Embryonic facial prominence (tissue), 1 donor: Measurements from ENCODE around the gene MARCHF4.
"Not testable (repeated sequence)": the region's sequence is repeated elsewhere in the genome, so short reads cannot be mapped to it uniquely, and the experiment has no call there.

Experiments
- DNase-seq: peaks from one replicate; pipeline ENCODE4 v3.0.0-alpha.2; 2016; ENCODE audit errors: extremely low spot score

MARCHF4 gene

DNA sequence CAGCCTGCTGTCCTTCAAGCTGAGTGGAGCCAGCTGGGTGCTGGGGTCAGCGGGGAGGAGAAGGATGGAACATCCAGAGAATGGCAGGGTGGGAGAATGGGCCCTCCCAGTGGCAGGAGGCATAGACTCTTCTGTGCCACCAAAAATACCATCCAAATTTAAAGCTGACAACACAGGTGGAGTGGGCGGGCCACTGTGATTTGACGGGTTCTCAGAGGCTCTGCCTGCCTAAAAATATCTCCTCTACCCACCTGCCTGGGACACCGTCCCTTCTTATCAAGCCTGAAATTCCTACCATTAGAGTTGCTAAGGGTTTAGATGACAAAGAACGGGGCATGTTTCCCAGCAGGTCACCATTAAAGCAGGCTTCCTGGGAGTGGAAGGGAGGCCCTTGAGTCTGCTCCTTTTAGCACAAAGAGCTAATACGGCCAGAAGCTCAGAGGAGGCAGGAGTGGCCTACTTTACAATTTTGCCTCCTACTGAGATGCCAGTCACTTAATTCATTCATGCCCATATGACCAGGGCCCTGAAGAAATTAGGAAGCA, 19.8 kb upstream of the MARCHF4 start:
- no peak for DNase-seq

DNA sequence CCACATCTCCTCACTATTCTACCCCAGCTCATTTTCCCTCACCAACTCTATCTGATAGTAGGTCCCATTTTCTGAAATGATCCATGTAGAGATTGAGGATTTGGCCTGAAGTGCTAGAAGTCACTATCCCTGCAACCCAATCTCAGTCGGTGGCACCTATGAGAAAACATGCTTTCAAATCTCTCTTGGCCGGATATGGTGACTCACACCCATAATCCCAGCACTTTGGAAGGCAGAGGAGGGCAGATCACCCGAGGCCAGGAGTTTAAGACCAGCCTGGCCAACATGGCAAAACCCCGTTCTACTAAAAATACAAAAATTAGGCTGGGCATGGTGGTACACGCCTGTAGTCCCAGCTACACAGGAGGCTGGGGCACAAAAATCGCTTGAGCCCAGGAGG, 19.1 kb upstream of the MARCHF4 start:
- DNase-seq, result no peak

DNA sequence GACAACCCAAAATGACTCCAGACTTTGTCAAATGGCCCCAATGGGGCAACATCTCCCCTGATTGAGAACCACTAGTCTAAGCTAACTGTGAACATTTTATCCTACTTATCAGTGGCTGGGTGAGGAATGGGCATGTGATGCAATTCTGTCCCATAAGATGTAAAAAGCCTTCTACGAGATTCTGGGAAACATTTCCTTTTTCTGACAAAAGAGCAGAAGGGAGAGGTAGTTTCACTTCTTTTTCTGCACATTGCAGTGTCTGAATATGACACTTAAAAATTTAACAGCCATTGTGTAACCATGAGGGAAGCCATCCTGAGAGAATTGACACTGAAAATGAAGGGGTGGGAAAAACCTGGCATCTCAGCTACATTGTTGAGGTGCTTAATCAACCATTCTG, 17.3 kb upstream of the MARCHF4 start:
- no peak for DNase-seq

DNA sequence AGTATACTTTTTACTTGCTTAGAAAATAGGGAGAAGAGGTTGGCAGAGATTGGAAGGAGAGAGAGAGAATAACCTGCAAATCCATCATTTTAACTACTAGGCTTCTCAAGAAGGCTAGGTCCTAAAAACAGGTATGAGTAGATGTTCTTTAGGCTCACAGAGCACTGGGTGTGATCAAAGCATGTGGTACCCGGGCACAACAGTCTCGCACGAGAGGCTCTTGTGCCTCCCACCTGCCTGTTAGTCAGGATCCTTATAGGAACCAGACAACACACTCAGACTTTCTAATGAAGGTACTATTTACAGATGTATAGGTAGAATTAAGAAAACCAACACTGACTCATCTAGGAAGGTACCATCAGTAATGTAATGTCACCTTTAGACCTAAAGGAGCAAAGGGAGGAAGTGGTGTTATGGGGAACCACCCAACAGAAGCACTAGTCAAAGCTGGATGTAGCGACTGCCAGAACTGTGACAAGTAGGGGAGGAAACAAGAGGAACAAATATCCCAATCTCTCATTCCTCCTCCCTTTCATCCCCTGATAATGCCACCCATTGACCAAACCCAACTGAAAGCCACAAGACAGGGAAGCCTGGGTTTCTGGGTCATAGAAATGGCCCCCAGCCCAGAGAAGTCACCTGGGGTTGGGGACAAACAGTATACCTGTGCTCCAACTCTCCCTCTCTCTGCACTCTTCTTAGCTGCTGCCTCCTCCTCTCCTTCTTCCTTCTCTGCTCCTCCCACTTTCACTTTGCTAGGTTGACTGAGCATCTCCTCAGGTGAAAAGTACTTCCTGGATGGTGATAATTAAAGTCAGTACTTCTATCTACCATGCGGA, 16.0 kb upstream of the MARCHF4 start:
- DNase-seq, result no peak

DNA sequence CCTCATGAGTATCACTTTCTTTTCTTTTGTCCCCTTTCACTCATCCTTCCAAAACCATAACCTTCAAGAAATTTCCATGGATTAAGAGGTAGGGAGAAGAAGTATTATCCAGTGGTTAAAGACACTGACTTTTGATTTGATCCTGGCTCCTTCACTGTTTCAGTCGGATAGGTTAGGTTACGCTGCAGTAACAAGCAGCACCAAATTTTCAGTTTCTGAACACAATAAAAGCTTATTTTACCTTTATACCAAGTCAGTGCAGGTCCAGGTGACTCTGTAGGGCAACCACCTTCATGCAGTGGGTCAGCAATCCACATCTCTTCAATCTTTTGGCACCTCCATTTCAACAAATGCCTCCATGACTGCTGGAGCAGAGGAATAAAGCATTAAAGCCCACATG, 15.0 kb upstream of the MARCHF4 start:
- no peak for DNase-seq

DNA sequence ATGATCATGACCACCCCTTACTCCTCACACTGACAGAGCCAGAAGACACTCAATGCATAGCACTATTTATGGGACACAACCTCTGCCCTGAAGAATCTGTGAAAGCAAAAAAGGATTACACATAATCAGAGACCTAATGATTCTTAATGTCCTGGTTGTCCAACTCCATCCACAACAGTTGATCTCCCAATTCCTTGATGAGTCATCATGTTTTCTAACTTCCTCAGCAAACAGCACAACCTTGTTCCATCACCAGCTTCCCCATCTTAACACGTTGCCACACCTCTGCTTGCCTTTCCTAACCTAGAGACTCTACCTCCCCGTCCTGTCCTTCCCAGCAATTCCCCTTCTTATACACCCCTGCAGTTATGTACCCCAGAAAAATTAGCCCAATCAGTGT, 13.2 kb upstream of the MARCHF4 start:
- DNase-seq, result no peak

DNA sequence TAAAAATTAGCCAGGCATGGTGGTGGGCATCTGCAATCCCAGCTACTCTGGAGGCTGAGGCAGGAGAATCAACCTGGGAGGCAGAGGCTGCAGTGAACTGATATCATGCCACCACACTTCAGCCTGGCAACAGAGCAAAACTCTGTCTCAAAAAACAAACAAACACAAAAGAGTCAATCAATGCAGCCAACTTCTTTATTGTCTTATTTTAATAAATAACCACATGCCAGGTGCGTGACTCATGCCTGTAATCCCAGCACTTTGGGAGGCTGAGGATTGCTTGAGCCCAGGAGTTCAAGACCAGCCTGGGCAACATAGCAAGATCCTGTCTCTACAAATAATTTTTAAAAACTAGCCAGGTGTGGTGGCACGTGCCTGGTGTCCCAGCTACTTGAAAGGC, 12.1 kb upstream of the MARCHF4 start:
- DNase-seq, result not testable (repeated sequence)

DNA sequence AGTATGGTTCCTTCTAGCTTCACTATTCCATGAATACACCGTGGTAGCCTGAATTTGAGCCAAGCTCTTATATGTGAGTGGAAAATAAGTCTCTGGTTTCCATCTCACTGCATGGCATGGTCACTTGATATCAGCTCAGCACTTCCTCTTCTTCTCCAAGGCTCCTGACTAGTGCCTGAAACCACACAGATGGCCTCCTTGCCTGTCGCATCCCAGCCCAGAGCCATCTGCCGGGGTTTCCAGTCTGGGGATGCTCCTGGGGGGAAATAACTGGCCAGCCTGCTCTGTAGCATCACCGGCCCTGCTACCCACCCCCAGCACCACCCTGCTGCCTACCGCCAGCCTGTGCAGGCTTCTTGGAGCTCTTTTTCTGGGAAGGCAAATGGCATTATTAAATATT, 7.7 kb upstream of the MARCHF4 start:
- no peak for DNase-seq

DNA sequence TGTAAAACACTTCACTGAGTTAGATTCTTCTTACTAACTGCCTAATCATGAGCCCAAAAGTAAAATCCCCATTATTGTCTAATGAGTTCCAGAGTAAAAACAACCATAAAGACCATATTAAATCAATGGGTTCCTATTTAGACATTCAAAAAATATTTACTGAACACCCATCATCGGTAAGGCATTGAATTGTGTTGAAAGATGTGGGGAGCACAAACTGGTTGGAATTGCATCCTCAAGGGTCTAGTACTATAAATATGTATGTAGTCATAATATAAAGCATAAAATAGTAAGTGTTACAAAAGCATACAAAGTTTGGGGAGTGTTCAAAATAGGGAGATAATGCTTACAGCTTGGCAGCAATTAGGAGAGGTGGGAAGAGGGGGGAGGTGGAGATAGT, 3.0 kb upstream of the MARCHF4 start:
- no peak for DNase-seq

DNA sequence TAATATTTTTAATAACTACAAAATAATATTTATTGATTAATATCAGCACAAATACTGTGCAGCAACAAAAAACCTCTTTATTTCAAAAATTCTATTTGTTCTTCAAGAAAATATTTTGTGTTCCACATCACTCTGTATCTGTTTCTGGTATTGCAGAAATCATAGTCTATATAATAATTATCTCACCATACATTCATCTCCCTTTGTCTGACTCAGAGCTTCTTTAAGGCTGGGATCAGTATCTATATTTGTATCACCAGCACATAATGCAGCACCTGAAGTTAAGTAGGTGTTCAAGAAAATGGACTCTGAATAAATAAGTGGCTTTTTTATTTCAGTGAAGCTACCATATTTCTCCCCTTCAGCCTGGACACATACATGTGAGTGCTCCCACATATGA, 1.6 kb upstream of the MARCHF4 start:
- DNase-seq, result no peak

DNA sequence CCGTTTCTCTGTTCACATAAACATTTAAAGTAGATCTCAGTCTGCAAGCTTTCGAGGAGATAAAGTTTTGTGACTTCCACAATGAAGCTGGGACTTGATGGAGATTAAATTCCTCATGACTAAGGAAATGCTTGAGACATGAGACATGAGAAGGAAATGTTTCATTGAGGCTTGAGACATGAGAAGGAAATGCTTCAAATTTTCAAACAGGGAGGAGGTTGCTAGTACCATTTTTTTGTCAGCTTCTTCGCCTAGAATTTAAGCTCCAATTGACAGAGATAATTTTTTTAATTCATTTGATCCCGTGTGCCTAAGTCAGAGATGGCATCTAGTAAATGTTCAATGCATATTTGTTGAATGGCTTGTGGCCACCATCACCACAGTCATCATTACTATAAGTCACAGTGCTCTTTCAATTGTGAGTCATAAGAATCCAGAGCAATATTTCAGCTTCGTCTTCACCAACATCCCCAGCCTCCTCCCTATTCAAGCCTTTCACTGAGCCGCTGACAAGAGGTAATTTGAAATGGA, 543 bp upstream of the MARCHF4 start:
- no peak for DNase-seq

DNA sequence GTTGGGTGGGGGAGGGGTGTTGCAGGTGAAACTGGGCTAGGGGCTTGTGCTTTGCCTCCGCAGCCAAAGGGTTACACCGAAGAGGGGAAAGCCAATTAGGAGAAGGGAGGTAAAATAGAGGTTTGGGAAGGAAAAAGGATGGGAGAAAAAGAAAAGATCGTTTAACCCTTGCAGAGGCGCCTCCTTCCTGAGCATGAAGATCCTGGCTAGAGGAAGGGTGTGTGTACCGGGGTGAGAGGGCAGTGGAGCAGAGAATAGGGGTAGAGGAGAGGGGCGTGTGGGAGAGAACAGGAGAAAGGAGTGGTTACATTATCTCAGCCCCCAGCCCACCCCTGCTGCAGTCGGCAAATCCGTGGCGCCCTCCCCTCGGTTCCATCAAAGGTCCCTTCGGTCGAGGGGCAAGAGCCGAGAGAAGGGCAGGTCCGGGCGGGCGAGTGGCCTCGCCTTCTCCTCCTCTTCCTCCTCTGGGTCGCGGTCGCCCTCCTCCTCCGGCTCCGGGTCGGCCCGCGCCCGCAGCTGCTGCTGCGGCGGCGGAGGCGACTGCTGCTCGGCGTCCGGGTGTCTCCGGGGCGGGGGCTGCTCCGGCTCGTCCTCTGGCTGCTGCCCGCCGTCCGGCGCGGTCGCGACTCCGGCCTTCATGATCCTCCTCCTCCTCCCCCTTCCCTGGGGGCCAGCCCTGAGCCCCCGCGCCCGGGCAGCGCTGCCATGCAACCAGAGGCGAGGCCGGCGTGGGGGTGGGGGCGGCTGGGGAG, 1.1 kb downstream of the MARCHF4 start:
- no peak for DNase-seq

DNA sequence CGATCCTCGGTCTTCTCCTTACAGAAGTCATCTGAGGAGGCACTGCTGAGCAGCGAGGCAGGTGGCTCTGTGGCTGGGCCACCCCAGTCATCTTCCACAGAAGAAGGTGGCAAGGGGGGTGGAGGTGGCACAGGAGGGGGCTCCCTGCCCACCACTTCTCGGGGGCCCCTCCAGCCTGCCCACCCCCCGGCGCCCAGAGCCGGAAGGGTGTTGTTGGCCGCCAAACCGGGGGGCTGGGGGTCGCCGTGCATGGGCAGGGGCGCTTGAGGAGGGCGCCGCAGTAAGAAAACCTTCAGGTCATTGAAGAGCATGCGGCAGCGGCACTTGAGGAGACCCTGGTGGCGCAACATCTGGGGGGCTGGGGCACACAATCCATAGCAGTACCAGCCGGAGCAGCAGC, 2.5 kb downstream of the MARCHF4 start:
- DNase-seq, result no peak

DNA sequence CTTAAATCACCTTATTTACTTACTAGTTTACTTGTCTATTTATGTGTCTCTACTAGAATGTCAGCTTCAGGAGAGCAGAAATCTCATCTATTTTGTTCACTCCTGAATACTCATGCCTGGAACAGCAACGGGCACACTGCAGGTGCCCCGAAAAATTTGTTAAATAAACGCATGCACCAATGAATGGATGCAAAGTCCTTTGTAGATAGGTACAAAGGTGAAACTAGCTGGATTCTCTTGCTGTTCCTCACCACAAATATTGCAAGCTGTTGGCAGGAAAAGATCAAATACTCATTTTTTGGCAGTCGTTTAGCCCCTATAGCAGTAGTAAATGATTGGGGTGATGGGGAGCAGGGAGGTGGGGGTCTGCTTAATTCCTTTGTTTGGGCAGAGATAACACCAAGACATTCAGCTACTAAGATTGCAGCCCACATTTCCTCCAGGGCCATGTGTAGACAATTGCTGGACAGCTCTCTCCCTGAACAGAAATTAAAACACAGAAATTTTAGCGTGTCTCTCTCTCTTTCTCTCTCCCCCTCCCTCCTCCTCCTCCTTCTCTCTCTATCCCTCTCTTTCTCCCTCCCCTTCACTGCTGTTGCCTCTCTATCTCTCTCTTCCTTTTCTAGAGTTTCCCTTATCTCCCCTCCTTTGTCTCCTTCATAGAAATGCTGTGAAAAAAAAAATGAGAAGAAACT, 5.4 kb downstream of the MARCHF4 start:
- no peak for DNase-seq

DNA sequence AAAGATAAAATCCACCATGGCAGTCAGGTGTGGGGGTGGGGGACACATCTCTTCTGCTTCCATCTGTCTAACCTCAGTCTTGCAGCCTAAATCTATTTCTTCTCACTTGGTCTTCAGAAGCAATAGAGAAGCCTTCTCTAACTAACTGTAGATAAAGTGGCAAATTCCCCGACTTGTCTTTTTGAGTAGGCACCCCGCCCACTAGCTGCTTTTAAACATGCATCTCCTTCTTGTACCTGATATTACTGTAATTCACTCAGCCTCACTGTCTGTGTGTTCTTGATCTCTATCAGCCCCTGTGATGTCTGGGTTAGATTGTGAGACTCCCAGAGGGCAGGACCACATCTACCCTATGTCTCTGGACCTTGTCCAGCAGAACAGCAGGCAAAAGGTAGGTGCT, 6.8 kb downstream of the MARCHF4 start:
- DNase-seq, result no peak

DNA sequence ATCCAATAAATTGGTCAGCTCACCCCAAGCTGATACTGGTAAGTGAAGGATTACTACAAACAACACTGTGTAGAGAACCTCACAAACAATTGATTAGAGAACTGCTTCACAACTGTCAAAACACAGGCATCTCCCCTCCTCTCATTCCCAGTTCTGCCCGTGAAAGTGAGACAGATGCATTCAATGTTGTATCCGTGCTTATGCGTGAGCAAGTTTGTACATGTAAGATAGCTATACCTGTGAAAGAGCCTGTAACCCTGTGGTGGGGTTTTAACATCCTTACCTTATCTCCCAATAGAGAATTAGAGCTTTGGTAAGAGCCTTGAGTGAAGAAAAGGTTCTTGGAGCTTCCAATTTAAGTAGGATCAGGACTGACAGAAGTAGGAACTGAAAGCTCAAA, 9.1 kb downstream of the MARCHF4 start:
- DNase-seq, result no peak

DNA sequence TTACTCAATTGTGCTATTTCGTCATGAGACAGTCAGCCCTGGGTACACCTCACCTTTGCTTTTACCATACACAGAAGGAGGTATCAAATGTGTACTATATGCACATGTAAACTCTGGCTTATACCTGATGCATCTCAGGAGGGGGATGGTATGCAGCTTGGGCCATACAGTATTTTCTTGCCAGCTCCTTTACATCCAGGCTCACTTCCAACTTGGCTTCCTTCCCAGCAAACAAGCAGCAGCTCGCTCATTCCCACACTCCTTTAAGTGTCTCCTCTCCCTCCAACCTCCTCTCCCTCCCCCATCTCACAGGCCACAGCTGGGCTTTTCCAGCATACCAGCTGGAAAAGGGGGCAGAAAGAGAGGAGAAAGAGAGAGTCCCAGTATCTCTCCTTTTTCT, 9.6 kb downstream of the MARCHF4 start:
- peak; percentile 27 for DNase-seq

DNA sequence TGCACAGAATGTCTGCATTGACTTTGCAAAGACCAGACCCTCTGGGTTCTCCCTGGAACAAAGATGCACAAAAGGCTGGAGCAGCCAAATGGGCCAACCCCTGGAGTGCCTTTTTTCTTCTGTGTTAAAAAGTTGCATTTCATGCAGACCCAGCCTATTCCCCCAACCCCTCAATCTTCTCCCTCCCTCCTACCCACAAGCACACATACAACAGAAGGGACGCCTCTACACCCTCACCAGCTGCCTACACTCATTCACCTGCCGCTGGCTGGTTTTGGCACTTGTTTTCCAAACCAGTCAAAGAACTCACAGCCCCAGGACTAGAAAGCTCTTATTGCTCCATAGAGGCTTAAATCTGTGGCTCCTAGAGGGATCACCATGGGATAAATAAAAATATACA, 16.6 kb downstream of the MARCHF4 start:
- no peak for DNase-seq

DNA sequence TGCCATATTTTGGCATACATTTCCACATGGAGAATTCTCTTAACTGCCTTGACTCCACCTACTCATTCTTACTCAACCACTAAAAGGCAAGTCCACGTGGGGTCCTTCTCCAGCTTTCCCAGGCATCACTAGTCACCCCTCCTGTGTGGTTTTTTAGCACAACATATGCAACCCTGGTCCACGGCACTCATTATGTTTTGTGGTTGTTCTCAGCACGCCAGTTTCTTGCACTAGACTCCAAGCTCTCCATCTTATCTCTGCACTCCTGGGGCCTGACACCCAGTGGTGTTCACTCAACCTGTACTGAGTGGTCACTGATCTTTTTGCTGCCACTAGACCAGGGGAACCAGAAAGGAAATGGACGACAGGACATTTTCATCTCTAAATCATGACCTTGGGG, 18.0 kb downstream of the MARCHF4 start:
- no peak for DNase-seq

DNA sequence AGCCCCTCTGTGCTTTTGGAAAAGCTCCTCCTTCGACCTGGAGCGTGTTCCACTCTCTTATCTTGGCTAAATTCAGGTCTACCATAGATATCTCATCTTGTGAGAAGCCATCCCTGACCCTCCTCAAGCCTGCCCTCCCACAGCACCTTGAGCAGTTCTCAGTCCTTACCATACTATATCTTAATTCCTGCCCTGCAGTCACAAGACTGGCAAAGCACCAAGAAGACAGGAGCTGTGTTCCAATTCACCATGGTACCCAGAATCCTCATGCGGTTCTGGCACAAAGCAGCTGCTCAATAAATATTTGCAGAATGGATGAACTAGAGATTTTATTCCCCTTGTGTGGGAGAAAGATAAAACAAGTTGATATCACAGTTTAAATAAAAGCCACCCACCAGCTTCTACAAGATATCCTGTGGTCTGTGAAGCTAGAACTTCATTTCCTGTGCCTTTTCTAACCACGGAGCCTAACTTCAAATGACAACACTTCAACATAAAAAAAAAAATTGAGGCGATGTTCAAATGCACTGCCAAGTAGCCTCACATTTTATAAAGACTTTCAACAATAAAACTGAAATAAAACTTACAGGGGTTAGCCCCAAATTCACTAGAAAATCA, 19.5 kb downstream of the MARCHF4 start:
- no peak for DNase-seq

DNA sequence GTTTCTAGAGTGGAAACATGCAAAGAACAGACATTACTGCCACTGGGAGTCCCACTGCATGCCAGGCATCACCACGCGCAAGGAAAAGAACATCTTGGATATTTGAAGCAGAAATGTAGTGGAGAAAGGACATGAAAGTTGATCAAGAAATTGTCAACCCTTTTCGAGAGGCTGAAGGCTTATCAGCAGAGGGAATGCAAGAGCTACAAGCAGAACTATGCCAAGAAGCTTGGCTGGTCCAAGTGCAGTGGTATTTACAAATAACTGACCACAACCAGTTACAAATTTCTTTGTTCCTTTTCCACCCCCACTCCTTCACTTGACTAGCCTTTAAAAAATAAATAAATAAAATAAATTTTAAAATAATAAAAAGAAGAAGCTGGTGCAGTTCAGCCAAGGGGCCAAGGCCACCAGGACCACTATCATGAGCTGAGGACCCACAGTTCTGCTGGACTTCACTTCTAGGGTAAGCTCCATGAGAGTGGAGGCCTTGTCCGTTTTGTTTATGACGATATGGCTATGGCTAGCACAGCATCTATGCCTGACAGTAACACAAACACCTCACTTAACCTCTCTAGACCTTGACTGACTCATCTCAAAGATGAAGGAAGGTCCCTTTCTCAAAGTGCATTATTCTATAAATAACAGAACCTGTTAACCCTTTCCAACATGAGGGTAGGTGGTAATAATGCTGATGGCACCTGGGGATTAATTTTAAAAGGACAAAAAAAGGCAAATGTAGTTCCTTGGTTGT, 20.9 kb downstream of the MARCHF4 start:
- DNase-seq, result no peak
